GM19023 (cell line): Measurements from ENCODE around the gene PGS1.
"Not testable (repeated sequence)": the region's sequence is repeated elsewhere in the genome, so short reads cannot be mapped to it uniquely, and the experiment has no call there.

Experiments used
- ATAC-seq: cut with Tn5 transposase; IDR thresholded peaks from one replicate; pipeline ENCODE4 v1.9.1; 2021; ENCODE audit warnings: mild to moderate bottlenecking, moderate library complexity; ENCODE audit not compliant: unreplicated experiment

Gene PGS1, protein sequence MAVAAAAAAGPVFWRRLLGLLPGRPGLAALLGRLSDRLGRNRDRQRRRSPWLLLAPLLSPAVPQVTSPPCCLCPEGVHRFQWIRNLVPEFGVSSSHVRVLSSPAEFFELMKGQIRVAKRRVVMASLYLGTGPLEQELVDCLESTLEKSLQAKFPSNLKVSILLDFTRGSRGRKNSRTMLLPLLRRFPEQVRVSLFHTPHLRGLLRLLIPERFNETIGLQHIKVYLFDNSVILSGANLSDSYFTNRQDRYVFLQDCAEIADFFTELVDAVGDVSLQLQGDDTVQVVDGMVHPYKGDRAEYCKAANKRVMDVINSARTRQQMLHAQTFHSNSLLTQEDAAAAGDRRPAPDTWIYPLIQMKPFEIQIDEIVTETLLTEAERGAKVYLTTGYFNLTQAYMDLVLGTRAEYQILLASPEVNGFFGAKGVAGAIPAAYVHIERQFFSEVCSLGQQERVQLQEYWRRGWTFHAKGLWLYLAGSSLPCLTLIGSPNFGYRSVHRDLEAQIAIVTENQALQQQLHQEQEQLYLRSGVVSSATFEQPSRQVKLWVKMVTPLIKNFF

DNA sequence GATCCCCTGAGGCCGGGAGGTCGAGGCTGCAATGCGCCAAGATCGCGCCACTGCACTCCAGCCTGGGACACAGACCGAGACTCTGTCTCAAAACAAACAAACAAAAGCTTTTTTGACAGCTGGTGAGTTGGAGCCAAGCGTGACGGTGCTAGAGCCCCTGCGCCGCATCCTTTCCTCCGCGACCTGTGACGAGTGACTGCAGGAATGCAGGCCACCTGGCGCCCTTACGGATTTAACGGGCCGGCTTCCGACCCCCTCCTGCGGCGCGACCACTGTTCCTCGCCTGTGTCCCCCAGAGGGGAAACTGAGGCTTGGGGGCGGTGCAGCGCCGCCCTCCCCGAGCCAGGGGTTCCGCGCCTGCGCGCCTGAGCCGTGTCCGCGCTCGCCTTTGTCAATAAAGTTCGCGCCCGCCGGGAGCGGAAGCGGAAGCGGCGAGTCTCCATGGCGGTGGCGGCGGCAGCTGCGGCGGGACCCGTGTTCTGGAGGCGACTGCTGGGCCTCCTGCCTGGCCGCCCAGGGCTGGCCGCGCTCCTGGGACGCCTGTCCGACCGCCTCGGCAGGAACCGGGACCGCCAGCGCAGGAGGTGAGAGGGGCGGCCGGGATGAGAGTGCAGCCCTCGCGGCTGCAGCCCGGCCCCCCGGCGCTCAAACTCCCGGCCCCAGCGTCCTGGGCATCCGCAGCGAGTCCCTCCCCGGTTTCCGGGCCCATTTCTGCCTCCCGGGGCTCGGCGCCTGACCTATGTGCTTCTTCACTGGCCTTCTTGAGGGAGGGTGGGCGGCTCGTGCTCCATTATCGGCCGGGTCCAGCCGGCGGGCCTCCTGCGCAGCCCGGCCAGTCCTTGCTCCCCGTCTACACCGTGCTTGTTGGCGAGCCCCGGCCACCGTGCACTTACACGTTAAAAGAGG lies at the start of gene PGS1:
TSS of gene PGS1 (plus strand) at position 425 of the 906 bp plus-strand sequence. CDS start at position 442, 17 bp downstream.
- ATAC-seq = no peak

DNA sequence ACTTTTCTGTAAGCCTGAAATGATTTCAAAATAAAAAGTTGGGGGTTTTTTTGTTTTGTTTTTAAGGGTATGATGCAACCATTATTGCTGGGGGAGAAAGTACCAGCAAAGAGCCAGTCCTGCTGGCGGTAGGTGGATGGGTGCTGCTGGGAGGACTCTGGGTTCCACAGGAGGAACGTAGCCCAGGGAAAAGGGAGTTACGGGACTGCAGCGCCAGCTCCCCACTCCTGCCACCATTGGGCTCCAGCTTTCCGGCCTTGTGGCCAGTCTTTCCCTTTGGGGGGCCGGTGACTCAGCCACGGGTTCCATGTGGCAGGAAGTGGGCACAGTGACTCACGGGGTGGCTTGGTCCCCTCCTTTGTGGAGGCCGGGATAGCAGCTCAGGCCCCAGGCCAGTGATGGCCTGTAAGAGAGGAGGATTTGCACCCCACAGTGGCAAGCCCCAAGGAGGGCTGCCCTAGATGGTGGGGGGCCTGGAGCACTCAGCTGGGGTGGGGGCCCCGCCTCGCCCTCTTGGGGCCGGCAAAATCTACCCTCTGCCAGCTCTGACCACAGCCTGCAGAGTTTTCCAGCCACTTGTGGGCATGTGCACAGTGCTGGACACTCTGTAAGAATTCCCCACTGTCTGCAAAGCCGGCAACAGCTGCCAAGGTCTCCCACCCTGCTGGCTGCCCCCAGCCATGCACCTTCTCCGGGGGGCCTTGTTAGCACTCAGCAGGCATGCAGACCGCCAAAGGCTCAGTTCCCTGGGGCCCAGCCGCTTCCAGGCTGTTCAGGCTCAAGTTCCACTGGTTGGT lies 49.0 kb upstream of the PGS1 start:
- ATAC-seq = no peak

DNA sequence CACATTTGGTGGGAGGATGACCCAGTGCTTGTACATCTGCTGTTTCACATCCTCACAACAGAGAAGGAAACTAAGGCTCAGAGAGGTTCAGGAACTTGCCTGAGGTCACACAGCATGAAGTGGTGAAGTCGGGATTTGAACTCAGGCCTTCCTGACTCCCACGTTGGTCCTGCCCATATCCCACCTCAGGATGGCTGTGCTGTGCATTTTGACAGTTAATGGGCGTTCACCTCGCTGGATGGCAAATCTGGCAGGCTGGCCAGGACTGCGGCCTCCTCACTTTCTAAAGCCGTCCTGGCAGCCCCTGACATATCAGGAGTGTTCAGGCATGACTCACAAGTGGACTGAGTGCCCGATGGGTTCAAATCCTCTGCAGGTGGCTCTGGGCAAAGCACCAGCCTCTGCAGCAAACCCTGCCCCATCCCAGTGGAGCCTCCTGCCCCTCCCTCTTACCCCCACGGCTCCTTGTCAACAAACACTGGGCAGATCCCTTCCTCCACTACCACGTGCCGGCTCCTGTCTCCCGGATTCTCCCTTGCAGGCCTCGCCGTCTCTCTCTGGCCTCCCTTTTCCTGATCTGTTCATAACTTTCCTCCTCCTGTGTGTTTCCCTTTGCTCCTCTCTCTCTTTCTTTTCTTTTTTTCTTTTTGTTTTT lies 47.8 kb upstream of the PGS1 start:
- ATAC-seq = no peak

DNA sequence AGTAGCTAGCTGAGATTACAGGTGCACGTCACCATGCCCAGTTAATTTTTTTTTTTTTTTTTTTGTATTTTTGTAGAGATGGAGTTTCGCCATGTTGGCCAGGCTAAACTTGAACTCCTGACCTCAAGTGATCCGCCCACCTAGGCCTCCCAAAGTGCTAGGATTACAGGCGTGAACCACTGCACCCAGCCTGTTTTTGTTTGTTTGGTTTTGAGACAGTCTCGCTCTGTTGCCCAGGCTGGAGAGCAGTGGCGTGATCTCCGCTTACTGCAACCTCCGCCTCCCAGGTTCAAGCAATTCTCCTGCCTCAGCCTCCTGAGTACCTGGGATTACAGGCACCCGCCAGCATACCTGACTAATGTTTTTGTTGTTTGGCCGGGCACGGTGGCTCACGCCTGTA lies 47.1 kb upstream of the PGS1 start:
- ATAC-seq = not testable (repeated sequence)

DNA sequence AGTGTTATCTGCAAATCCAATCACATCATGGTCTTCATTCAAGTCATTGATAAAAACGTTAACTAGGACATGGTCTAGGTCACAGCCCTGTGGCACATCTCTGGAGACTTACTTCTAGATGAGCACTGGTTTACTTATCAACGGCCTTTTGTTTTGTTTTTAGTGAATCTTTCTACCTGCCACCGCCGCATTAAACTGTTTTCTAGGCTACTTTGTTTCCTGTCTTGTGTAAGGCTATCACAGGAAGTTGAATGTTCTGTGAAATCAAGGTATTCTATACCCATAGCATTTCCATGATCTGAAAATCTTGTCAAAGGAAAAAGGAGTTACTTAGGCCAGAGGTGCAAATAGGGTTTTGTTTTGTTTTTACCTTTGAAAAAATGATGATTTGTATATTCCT lies 45.5 kb upstream of the PGS1 start:
- no peak for ATAC-seq

DNA sequence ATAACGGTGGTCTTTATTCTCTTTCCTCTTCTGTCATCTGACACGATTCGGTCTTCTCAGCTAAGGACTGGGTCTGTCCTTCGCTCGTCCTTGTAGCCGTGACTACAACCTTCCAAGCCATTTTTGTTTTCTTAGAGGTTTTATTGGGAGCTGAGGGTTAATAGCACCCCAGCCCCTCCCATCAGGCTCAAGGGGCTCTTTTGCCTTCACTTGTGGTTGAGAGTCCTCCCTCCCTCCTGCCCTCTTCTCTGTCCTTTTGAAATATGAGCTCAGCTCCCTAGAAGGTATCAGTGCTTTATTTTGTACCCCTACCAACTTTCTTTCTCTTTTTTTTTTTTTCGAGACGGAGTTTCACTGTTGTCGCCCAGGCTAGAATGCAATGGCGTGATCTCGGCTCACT lies 43.2 kb upstream of the PGS1 start:
- ATAC-seq = no peak

DNA sequence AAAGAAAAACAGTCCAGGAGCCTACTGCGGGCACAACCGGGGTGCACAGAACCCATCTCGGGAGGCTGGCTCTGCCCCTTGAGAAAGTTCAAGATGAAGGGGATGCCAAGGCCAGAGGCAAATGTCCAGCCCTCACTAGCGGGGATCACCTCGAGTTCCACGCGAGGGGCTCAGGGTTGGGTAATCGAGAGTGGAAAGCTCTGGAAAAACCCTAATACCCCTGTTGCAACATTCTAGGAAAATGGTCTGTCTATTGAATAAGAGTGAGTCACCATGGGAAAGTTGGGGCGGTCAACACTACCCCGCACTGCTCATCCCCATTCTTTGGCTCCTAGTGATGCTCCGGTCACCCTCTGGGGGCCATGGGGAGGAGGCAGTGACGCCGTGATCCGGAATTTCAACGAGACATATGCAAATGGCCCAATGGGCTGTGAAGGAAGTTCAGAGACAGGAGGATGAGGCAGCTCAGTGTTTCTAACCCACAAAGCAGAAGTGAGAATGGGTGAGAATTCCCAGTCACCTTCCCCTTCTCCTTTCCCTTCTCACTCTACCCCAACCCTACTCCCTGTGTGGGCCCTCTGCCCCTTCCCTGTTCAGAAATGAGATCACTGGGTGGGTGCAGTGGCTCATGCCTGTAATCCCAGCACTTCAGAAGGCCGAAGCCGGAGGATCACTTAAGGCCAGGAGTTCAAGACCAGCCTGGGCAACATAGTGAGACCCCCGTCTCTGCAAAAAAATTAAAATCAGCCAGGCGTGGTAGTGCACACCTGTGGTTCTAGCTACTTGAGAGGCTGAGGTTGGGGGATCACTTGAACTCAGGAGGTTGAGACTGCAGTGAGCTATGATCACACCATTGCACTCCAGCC lies 41.0 kb upstream of the PGS1 start:
- no peak for ATAC-seq

DNA sequence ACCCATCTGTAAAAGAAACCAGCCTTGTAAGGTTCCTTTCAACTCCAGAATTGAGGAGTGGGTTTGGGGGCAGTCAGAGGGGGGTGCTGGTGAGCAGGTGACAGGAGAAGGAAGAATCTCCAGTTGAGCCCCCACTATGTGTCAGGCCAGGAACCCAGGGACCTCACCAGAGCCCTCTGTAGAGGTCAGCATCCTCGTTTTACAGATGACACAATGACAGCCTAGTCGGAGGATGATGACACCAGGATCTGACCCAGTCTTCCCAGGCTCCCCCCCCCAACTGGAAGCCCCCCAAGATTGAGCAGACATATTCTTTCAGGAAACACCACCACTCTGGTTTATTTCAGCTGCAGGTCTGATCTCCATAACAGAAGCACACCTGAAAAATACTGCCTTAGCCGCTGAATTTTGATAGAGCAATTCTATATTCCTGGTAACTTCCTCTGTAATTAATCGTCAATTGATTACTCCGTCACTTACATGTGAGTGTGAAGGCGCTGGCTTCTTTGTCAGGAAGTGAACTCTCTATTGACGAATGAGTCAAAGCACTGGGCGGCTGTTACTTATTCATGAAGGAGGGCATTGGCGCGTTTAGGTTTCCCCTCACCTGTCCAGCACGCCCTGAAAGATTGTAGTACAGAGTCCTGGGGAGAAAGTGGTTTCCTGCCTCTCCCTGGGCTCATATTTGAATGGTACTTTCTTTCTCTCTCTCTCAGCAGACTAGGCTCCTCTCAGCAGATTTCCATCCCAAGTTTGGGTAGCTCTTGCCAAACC lies 39.8 kb upstream of the PGS1 start:
- ATAC-seq = no peak

DNA sequence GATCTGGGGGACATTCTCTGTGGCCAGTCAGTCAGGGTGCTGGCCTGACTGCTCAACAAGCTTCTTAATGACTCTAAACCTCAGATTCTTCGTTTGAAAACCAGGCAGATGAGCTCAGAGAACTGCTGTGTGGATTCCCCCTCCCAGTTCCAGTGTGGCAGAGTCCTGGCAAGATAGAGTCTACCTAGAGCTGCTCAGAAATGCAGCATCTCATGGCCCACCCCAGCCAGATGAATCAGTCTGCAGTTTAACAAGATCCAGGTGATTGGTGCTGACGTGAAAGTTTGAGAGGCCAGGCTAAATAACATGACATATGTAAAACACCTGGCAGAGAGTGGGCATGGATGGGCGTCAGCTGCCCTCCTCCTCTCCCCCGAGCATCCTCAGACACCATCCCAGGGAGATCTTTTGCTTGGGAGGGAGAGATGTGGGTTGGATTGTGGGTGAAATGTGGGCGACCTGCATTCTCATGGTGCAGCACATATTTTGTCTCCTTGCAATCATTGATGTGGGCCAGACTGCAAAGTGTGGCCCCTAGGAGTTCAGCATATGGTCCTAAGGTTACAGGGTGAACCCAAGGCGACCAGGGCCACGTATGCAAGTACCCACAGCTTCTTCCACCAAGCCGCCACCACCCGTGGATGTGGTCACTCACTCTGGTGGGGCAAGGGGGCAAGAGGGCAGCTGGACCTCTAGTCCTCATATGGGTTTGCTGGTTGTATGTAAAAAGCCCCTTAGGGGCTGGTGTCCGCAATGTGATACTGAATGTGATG lies 38.1 kb upstream of the PGS1 start:
- ATAC-seq = no peak

DNA sequence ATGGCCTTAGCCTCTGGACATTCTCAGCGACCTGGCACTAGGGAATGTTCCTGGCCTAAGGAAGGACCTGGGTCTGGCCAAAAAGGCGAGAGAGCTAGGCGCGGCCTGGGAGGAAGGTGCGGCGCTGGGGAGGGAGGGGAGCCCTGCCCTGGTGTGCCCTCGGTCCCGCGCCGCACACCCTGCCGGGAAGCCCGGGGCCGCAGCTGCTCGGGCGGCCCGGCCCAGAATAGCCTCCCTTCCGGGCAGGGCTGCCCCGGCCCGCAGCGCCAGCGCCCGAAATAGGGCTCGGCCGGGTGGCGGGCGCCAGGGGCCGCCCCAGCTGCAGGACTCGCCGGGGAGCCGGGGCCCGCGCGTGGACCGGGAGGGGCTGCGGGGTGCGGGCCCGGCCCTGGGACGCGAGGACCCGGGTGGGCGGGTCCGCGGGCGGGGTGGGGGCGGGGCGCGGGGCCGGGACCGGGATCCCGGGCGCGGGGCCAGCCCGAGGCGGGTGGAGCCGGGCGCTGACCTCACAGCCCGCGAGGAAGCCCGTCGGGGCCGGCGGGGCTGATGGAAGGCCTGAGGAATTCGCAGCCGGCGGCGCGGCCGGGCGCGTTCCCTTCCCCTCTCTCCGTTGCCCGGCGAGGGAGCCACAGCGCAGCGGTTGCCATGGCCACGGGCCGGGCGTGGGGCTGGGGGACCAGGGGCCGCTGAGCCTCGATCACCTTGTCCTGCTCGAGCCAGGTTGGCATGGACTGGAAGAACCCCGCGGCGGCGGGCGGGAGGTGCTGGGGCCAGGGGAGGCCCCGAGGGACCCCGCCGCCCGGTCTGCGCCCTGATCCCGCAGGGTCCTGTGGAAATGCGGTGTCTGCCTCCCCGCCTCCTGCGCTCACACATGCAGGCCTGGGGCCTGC lies 36.6 kb upstream of the PGS1 start:
- no peak for ATAC-seq

DNA sequence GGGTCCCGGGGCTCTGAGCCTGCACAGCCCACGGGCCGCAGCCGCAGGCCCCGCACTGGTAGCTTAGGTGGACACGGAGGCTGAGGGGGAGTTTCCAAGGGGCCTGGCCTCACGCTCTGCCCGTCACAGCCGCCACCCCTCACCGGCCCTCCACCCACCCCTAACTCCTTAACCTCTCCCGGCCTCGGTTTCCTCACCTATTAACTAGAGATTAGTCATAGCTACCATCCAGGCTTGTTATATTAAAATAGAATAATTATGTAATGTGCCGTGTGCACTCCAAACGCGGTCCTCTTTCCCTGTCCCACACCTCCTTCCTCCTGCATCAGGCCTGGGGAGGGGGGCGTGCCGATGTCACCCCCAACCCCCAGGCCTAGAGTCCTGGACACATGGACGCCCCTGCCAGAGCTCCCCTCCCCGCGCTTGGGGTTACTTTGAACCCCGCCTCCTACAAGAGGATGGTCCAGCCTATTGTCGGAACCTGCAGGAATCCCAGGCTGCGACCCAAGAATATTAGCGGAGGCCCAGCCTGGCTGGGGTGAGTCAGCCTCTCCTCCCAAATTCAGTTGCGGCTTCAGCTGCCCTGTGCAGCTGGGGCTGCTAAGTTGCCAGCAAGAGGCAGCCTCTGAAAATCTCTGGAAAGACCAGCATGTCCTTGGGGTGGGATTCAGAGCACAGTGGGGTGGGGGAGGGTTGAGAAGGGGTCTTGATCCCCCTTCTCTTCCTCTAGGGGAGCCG lies 35.8 kb upstream of the PGS1 start:
- no peak for ATAC-seq

DNA sequence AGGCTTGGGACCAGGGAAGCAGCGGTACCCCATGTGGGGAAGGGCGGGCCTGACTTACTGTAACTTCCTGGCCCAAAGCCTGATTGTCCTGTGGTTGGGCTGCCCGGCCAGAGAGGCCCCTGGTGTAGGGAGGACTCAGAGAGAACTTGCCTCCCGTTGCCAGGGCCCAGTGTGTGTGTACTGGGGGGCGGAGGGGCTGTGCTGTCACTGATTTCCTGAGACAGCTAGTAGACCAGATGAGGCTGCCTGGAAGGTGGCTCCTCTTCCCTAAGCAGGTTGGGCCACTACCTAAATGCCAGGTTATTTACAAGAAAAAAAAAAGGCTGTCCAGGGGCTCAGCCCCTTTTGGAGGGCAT lies 35.3 kb upstream of the PGS1 start:
- ATAC-seq = no peak

DNA sequence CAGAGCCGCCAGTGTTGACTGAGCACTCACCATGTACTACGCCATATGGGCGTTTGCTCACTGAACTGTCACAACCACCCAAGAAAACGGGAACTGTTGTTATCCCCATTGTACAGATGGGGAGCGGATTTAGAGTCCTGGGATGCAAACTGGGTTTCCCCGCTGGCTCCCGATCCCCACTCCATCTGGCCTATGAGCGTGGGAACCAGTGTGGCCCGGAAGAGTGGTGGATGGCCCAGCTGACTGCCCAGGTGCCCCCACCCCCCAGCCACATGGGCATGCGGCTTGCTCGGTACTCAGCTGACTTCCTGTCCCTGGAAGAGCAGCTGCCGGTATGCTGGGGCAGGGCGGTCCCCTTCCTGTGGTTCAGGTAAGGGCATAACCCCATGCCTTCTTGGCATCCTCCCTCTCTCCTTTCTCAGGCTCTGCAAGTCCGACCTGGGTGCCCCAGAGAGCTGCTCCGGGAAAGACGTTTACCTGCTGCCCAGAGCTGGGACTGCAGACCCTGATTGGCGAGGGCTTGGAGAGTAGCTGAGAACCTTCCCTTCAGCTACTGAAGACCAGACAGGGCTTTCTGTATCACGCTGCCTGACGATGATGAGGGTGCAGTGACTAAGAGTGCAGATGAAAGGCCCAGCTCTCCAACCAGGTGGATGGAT lies 34.8 kb upstream of the PGS1 start:
- no peak for ATAC-seq

DNA sequence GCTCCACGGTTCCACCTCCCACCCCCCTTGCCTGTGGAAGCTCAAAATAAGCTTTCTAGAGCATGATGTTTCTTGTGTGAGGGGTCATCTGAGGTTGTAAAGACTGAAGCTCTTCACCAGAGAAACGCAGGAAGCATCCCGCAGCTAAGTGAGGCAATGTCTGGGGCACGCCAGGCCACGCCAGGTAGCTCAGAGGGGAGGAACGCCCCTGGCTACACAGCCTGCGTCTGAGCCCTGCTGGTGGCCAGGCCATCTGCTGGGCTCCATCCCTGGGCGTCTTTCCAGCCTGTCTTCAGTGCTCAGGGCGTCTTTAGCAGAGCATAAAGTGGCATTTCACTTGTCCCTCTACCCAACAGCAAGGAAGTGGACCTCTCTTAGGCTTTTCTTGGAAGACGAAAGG lies 33.8 kb upstream of the PGS1 start:
- no peak for ATAC-seq

DNA sequence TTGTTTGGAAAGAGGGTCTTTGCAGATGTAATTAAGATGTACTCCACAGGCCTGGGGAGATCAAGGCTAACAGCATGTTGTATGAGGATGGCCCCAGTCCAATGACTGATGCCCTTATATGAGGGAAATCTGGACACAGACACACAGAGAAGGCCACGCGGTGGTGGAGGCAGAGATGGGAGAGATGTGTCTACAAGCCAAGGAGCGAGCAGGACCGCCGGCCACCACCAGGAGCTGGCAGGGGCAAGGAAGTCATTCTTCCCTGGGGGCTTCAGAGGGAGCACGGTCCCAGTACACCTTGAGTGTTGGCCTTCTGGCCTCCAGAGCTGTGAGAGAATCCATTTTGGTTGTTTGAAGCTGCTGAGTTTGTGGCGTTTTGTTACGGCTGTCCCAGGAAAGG lies 33.3 kb upstream of the PGS1 start:
- ATAC-seq = no peak
